ENCODE results near the gene GHR.
A peak's percentile ranks its signal among the peaks of the same experiment; 100 is the strongest.
"Not testable (repeated sequence)": the region's sequence is repeated elsewhere in the genome, so short reads cannot be mapped to it uniquely, and the experiment has no call there.

GHR gene

GRCh38 chr5:42650084-42650483 lies 226.8 kb downstream of the GHR start:
- no peak for ATAC-seq

GRCh38 chr5:42653705-42654104 lies 230.5 kb downstream of the GHR start:
- ATAC-seq = no peak

DNA sequence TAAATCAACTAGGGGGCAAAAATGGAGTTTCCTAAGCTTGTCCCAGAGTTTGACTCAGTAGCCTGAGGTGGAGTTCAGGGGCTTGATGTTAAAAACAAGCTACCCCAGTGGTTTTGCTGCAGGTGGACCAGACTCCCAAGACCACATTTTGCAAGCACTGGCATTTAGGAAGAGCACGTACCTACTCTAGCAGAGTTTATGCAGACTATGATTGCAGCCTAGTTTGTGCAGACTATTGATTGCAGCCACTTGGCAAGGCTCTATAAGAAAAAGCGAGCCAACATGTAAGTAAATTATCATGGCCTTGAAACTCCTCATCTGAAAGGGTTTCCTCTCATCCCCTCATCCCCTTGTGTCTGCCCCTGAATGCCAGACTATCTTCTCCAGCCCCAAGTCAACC lies 231.4 kb downstream of the GHR start:
- no peak for ATAC-seq

DNA sequence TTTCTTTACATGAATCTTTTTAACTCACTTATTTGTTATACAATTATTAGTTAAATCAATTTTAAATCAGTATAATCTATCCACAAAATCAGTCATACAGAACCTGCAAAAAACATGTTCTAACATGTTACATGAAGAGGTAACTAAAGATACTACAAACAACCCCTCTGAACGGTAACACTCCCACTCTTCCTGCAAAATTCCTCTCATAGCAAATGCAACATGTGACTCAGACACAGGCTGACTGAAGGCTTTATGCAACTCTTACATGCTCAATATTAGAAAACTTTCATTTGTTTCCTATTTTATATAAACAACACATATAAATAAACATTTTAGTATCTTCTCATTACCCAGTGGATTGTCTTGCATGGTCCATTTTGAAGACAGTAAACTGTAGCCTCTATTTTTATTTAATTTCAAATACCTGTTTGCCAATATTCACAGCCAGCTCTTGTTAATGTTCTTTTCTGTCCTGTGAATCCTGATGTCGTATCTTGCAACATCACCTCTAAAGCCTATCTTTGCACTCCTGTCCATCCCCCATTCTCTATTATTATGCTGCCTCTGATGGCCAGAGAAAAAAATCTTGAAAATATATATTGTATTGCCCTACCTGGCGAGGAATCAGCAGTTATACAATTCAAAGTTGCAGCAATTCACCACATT lies 232.9 kb downstream of the GHR start:
- ATAC-seq = no peak

DNA sequence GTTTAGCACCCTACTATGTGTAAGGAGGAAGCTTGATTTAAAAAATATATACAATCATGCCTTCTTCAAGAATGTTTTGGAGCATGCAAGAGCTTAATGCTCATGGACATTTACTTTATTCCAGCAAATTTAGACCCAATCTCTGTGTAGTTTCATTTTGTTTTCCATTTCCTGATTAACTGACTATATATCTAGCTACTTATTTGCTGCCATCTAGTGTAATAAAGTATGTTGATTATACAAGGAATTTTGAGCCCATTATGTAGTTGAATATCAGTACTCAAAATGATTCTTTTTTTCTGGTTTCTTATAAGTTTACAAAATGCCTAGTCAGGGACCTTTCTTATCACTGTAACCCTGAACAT lies 233.4 kb downstream of the GHR start:
- no peak for ATAC-seq

- ATAC-seq = not testable (repeated sequence)
Observed at GRCh38 chr5:42659869-42660268, 236.6 kb downstream of the GHR start.

DNA sequence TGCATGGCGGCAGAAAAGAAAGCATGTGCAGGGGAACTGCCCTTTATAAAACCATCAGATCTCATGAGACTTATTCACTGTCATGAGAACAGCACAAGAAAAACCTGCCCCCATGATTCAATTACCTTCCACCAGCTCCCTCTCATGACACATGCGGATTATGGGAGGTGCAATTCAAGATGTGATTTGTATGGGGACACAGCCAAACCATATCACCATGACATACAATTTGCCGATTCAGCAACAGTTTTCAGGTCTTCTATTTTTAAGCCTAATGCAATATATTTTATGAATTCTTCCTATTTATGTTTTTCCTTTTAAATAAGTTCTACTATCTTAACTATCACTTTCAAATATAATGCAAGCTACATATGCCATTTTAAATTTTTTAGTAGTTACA lies 242.6 kb downstream of the GHR start:
- ATAC-seq = no peak

GRCh38 chr5:42666869-42667268 lies 243.6 kb downstream of the GHR start:
- no peak for ATAC-seq

- no peak for ATAC-seq
Observed at GRCh38 chr5:42668254-42668653, 245.0 kb downstream of the GHR start.

GRCh38 chr5:42672925-42673324 lies 249.7 kb downstream of the GHR start:
- no peak for ATAC-seq

GRCh38 chr5:42675602-42676001 lies 252.4 kb downstream of the GHR start:
- no peak for ATAC-seq

DNA sequence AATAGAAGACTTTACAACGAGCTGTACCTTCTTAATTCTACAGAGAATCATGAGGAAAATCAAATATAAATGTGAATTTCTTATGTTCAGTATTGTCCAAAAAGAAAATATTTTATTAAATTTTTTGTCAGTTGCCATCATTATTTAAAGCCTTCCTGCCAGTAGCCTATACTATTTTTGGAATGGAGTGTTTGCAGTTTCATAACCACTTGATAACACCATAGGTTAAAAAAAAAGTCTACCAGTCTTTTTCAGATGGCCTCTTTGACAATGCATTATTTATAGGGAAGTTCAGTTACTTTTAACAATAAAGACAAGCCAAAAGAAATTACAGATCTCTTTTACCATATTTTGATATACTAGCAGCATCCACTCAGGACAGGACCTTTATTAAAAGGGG lies 253.1 kb downstream of the GHR start:
- no peak for ATAC-seq

GRCh38 chr5:42677156-42677842 lies 254.1 kb downstream of the GHR start:
- ATAC-seq = no peak

DNA sequence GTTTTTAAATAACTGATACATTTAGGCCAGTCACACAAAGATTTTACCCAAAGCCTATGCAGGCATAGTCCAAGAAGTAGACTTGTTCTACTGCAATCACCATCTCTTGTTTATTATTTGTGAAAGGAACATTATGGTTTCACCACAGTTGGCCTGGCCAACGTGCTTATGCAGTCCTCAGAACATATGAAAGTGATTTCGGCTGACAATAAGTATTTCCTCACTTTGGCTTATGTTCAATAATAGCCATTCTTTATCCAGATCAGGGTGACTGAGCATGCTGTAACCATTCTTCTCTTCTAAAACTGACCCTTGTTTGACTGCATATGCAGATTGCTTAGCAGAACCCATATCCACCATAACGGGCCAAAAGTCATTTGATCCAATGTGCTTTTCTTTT lies 256.8 kb downstream of the GHR start:
- no peak for ATAC-seq

- not testable (repeated sequence) for ATAC-seq
Observed at GRCh38 chr5:42685078-42685477, 261.8 kb downstream of the GHR start.

GRCh38 chr5:42689391-42689790 lies 266.2 kb downstream of the GHR start:
- no peak for ATAC-seq

- no peak for ATAC-seq
Observed at GRCh38 chr5:42691413-42691937, 268.2 kb downstream of the GHR start.

DNA sequence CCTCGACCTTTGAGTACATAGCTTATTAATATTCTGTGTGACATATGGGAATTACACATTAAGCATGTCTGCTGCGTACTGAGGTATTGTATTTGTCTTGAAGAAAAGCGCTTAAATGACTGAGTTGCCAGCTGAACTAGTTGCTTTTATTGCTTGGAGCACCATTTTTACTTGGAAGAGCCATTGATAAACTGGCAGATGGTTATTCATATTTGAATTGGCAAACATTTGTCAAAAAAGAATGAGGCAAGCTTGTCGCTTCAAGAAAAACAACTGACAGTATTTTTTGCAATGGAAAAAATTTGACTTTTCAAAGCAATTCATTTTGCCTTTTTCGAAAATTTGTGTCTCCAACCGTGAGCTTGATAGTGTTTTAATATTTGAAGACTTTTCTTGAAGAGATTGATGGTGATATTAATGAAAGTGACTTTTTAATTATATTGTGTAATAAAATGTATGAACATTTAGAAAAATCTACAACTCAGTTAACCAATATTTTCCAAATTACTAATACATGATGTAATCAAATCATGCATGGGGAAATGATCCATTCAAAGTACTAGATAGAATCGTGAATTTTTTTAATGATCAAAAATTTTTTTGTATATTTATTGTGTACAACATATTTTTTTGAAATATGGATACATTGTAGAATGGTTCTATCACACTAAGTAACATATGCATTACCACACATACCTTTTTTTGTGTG lies 278.3 kb downstream of the GHR start:
- ATAC-seq = no peak

DNA sequence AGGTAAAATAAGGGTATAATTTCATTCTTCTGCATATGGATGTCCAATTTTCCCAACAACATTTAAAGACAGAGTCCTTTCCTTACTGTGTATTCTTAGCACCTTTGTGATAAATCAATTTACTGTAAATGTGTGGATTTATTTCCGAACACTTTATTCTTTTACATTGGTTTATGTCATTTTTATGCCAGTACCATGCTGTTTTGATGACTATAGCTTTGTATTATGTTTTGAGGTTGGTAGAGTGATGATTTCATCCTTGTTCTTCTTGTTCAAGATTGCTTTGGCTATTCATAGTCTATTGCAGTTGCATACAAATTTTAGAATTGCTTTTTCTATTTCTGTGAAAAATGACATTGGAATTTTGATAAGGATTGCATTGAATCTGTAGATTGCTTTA lies 280.0 kb downstream of the GHR start:
- no peak for ATAC-seq

GRCh38 chr5:42715785-42716184 lies 292.5 kb downstream of the GHR start:
- ATAC-seq = no peak

DNA sequence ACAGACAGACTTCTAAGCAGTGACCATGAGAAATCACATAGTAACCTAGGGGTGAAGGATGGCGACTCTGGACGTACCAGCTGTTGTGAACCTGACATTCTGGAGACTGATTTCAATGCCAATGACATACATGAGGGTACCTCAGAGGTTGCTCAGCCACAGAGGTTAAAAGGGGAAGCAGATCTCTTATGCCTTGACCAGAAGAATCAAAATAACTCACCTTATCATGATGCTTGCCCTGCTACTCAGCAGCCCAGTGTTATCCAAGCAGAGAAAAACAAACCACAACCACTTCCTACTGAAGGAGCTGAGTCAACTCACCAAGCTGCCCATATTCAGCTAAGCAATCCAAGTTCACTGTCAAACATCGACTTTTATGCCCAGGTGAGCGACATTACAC lies 295.4 kb downstream of the GHR start:
- ATAC-seq = peak; percentile 53 to 81

GRCh38 chr5:42719034-42719433 lies 295.8 kb downstream of the GHR start:
- no peak for ATAC-seq

DNA sequence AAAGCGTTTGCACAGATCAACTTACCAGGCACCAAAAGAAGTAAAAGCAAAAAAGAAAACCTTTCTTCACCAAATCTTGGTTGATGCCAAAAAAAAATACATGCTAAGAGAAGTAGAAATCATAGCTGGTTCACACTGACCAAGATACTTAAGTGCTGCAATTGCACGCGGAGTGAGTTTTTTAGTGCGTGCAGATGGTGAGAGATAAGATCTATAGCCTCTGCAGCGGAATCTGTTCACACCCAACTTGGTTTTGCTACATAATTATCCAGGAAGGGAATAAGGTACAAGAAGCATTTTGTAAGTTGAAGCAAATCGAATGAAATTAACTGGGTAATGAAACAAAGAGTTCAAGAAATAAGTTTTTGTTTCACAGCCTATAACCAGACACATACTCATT lies 297.0 kb downstream of the GHR start:
- no peak for ATAC-seq

GRCh38 chr5:42721484-42721883 lies 298.2 kb downstream of the GHR start:
- no peak for ATAC-seq

All from activated CD4-positive, CD25-positive, alpha-beta regulatory T cell treated with anti-CD3 and anti-CD28 coated beads, Interleukin-2, amount 50 U/mL, for 24 hours (primary cell).